Omental fat pad (tissue), 4 donors: Measurements from ENCODE around the gene BIRC7. TPM values are rescaled to one million over a fixed set of nuclear protein-coding genes. Genes with fewer than 3 reads are reported as not detected.

ENCODE experiments used
- ATAC-seq: fragments of 150-250 bp; one replicate; pipeline ENCODE4 v1.9.1; 2016; ENCODE audit warnings: mild to moderate bottlenecking, moderate library complexity; ENCODE audit not compliant: low FRiP score
- DNase-seq: peaks from one replicate; pipeline ENCODE4 v3.0.0-alpha.2; 2019; ENCODE audit warnings: low spot score
- CTCF ChIP-seq, 3 donors: fragments of 450-650 bp; IDR thresholded peaks; one replicate each; pipeline ENCODE4 v1.5.1; 2016 to 2017; ENCODE audit warnings: antibody characterized with exemption in 3 of 3, mild to moderate bottlenecking in 3 of 3, moderate library complexity in 2 of 3
- total RNA-seq, 4 donors: library from RNA; depleted of rRNA; stranded (reverse); fragments of >200 nt; gene quantifications; one replicate each; pipeline ENCODE4 v1.1.0, GENCODE V29; 2016

Gene BIRC7
- total RNA-seq, 4 donors from 2014 or later = 0.48 to 3.0 TPM; not detected in 2

- DNase-seq (no peak), ATAC-seq (no peak)
- no peak for TF ChIP-seq CTCF (IDR thresholded peaks at IDR 0.05)
Observed at GRCh38 chr20:63276956-63277355, 41.3 kb downstream of the BIRC7 start.

DNA sequence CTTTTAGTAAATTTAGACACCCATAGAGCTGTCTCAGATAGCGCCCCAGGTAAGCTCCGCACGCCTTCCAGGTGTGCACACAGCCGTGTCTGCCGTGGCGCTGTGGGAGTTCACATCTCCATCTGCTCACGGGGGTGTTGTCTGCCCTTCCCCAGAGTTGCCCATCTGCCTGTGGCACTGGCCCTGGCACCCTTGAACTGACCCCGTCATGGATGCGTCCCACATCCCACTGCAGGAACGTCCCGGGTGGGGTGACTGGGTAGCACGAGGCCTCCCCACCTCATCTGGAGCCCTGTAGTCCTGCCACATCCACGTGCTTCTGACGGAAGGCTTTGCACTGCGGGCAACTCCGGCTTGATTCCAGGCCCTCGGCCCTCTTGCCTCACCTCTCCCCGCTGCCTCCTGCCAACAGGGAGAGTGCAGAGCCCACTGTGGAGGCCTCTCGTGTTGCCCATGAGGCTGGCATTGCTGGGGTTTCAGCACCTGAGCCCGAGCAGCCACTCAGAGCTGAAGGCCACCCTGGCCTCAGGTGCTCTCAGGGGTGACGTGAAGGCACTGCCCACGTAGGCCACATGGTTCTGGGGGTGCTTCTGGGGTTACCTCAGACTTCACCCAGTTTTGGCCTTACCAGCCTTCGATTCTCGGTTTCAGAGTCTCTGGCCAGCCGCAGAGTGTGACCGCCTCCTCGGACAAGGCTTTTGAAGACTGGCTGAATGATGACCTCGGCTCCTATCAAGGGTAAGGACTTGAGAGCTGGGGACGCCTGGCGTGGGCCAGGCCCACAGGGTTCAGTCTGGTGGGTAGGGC, 42.0 kb downstream of the BIRC7 start:
- no peak for TF ChIP-seq CTCF (IDR thresholded peaks at IDR 0.05)
- DNase-seq (no peak), ATAC-seq (no peak)

DNA sequence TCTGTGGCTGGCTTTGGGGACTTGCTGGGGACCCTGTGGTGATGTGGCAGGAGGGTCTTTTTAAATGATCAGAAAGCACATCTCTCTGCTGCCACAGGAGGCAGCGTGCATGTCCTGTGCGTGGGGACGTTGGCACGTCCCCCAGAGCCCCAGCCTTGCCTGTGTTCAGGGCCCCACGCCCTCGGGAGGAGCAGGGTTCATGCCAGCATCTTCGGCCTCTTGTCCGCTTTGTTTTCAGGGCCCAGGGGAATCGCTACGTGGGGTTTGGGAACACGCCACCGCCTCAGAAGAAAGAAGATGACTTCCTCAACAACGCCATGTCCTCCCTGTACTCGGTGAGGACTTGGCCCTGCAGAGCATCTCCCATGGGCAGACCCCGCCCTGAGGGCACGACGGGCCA, 43.0 kb downstream of the BIRC7 start:
- ATAC-seq = no peak
- no peak for TF ChIP-seq CTCF (IDR thresholded peaks at IDR 0.05)
- DNase-seq = no peak

DNA sequence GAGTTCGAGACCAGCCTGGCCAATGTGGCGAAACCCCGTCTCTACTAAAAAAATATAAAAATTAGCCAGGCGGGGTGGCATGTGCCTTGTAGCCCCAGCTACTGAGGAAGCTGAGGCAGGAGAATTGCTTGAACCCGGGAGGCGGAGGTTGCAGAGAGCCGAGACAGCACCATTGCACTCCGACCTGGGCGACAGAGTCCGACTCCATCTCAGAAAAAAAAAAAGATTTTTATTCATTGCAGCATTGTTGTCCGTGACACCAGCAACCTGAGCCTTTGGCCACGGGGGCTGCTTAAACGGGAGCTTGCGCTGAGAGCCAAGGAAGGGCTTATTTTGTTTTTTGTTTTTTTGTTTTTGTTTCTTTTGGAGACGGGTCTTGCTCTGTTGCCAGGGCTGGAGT, 44.2 kb downstream of the BIRC7 start:
- ATAC-seq = no peak
- TF ChIP-seq CTCF (IDR thresholded peaks at IDR 0.05) = no peak
- DNase-seq = no peak

- DNase-seq = no peak
- no peak for TF ChIP-seq CTCF (IDR thresholded peaks at IDR 0.05)
- ATAC-seq = no peak
Observed at GRCh38 chr20:63280371-63280770, 44.7 kb downstream of the BIRC7 start.

DNA sequence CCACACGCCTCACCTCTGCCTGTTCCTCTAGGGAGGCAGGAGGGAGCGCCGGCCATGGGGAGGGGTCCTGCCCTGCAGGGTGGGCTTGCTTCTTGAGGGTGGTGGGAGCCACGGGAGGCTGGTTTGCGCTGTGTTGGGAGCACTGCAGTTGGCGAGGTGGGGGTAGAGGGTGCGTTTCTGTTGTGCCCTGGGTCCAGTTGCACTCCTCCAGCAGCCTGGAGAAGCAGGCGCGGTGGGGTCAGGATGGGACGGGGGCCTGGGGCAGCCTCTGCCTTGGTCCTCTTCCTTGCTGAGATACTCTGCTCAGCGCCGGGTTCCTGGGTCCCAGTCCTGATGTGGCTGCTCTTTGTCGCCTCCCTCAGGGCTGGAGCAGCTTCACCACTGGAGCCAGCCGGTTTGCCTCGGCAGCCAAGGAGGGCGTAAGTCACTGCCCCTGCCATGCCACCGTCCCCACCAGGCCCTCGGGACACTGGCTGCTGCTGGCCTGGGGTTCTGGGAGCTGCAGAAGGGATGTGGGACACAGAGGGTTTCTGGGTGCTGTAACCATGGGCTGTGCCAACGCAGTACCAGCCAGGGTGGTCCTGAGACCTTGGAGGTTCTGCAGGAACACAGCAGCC, 45.3 kb downstream of the BIRC7 start:
- DNase-seq (no peak), ATAC-seq (no peak)
- TF ChIP-seq CTCF (IDR thresholded peaks at IDR 0.05) = no peak
